HG02852 (cell line): ENCODE data around the gene DNAJC1.
"Not testable (repeated sequence)": the region's sequence is repeated elsewhere in the genome, so short reads cannot be mapped to it uniquely, and the experiment has no call there.

ENCODE experiments used
- ATAC-seq: cut with Tn5 transposase; IDR thresholded peaks from one replicate; pipeline ENCODE4 v1.9.1; 2021; ENCODE audit warnings: mild to moderate bottlenecking, moderate library complexity; ENCODE audit not compliant: unreplicated experiment

Gene DNAJC1

GRCh38 chr10:21831986-21832820 lies 171.3 kb downstream of the DNAJC1 start:
- ATAC-seq = no peak

GRCh38 chr10:21830037-21830436 lies 173.5 kb downstream of the DNAJC1 start:
- no peak for ATAC-seq

GRCh38 chr10:21827308-21827707 lies 176.2 kb downstream of the DNAJC1 start:
- ATAC-seq = no peak

GRCh38 chr10:21826725-21827124 lies 176.8 kb downstream of the DNAJC1 start:
- no peak for ATAC-seq

GRCh38 chr10:21825345-21825744 lies 178.2 kb downstream of the DNAJC1 start:
- ATAC-seq = no peak

GRCh38 chr10:21824409-21824808 lies 179.1 kb downstream of the DNAJC1 start:
- no peak for ATAC-seq

GRCh38 chr10:21823617-21824016 lies 179.9 kb downstream of the DNAJC1 start:
- no peak for ATAC-seq

GRCh38 chr10:21822273-21822672 lies 181.3 kb downstream of the DNAJC1 start:
- ATAC-seq = not testable (repeated sequence)

- no peak for ATAC-seq
Measured at GRCh38 chr10:21820952-21821351, 182.6 kb downstream of the DNAJC1 start.

- ATAC-seq = not testable (repeated sequence)
Measured at GRCh38 chr10:21818416-21818815, 185.1 kb downstream of the DNAJC1 start.

GRCh38 chr10:21814866-21815265 lies 188.7 kb downstream of the DNAJC1 start:
- ATAC-seq = no peak

GRCh38 chr10:21813946-21814345 lies 189.6 kb downstream of the DNAJC1 start:
- ATAC-seq = no peak

- no peak for ATAC-seq
Measured at GRCh38 chr10:21811245-21811585, 192.3 kb downstream of the DNAJC1 start.

GRCh38 chr10:21810582-21811244 lies 192.8 kb downstream of the DNAJC1 start:
- ATAC-seq = no peak

GRCh38 chr10:21808550-21808949 lies 195.0 kb downstream of the DNAJC1 start:
- no peak for ATAC-seq

GRCh38 chr10:21807180-21807579 lies 196.3 kb downstream of the DNAJC1 start:
- ATAC-seq = no peak

GRCh38 chr10:21803374-21803773 lies 200.2 kb downstream of the DNAJC1 start:
- ATAC-seq = no peak

- no peak for ATAC-seq
Measured at GRCh38 chr10:21801609-21802008, 201.9 kb downstream of the DNAJC1 start.

- ATAC-seq = no peak
Measured at GRCh38 chr10:21797984-21798765, 205.4 kb downstream of the DNAJC1 start.

- no peak for ATAC-seq
Measured at GRCh38 chr10:21797533-21797932, 206.0 kb downstream of the DNAJC1 start.

GRCh38 chr10:21791276-21791675 lies 212.3 kb downstream of the DNAJC1 start:
- ATAC-seq = no peak

GRCh38 chr10:21776883-21777282 lies 226.6 kb downstream of the DNAJC1 start:
- no peak for ATAC-seq
